HepG2 (cell line): ENCODE measurements around the gene FAM162A. TPM values are rescaled to one million over a fixed set of nuclear protein-coding genes. Genes with fewer than 3 reads are reported as not detected.

Experiments used
- AGO1 ChIP-seq: fragments of 200-400 bp; formaldehyde crosslinking; IDR thresholded peaks from 2 replicates; pipeline ENCODE4 v1.6.1; 2017; ENCODE audit warnings: mild to moderate bottlenecking, low read depth, low read length, moderate library complexity; ENCODE audit not compliant: poor library complexity, severe bottlenecking
- ATF1 ChIP-seq: IDR thresholded peaks from 2 replicates; pipeline ENCODE4 v1.6.1; 2016; ENCODE audit warnings: mild to moderate bottlenecking, control low read depth
- BCL3 ChIP-seq: sonication (generic); formaldehyde crosslinking; IDR thresholded peaks from 2 replicates; pipeline ENCODE4 v1.5.1; 2020; ENCODE audit warnings: mild to moderate bottlenecking, missing genetic modification reagents, moderate library complexity
- ELF3 ChIP-seq: IDR thresholded peaks from 2 replicates; pipeline ENCODE4 v1.6.1; 2016; ENCODE audit warnings: missing genetic modification reagents, missing compliant biosample characterization
- HMG20A ChIP-seq: IDR thresholded peaks from 2 replicates; pipeline ENCODE4 v1.6.1; 2016; ENCODE audit warnings: borderline replicate concordance
- KDM1A ChIP-seq: IDR thresholded peaks from 2 replicates; pipeline ENCODE4 v1.6.1; 2016; ENCODE audit warnings: missing compliant biosample characterization
- RNF219 ChIP-seq: sonication (generic); formaldehyde crosslinking; IDR thresholded peaks from 2 replicates; pipeline ENCODE4 v1.5.0; 2020; ENCODE audit warnings: mild to moderate bottlenecking, missing genetic modification reagents
- SRSF1 ChIP-seq: fragments of 200-400 bp; formaldehyde crosslinking; optimal IDR thresholded peaks from 2 replicates; pipeline ENCODE3; 2017; ENCODE audit warnings: mild to moderate bottlenecking, low read depth, low read length, moderate library complexity
- TARDBP ChIP-seq: sonication (generic); formaldehyde crosslinking; IDR thresholded peaks from 2 replicates; pipeline ENCODE4 v1.8.0; 2022; ENCODE audit warnings: mild to moderate bottlenecking, missing genetic modification reagents
- ZFP36 ChIP-seq: fragments of 150-350 bp; IDR thresholded peaks from 2 replicates; pipeline ENCODE4 v1.6.1; 2018; ENCODE audit warnings: borderline replicate concordance, low read length, low read depth; ENCODE audit not compliant: partially characterized antibody
- ZFP91 ChIP-seq: sonication (generic); formaldehyde crosslinking; IDR thresholded peaks from 2 replicates; pipeline ENCODE4 v1.9.0; 2022; ENCODE audit warnings: missing genetic modification reagents, mild to moderate bottlenecking, borderline replicate concordance
- ZNF17 ChIP-seq: sonication (generic); formaldehyde crosslinking; IDR thresholded peaks from 2 replicates; pipeline ENCODE4 v1.5.0; 2020; ENCODE audit warnings: mild to moderate bottlenecking, missing genetic modification reagents
- ZNF280D ChIP-seq: sonication (generic); formaldehyde crosslinking; IDR thresholded peaks from 2 replicates; pipeline ENCODE4 v1.5.1; 2020; ENCODE audit warnings: mild to moderate bottlenecking, missing genetic modification reagents
- ZNF382 ChIP-seq: sonication (generic); formaldehyde crosslinking; IDR thresholded peaks from 2 replicates; pipeline ENCODE4 v1.5.0; 2020; ENCODE audit warnings: missing genetic modification reagents, mild to moderate bottlenecking, borderline replicate concordance
- ZNF597 ChIP-seq: sonication (generic); formaldehyde crosslinking; IDR thresholded peaks from 2 replicates; pipeline ENCODE4 v1.5.0; 2020; ENCODE audit warnings: missing genetic modification reagents
- ZNF816 ChIP-seq: sonication (generic); formaldehyde crosslinking; IDR thresholded peaks from 2 replicates; pipeline ENCODE4 v1.8.0; 2022; ENCODE audit warnings: missing genetic modification reagents, mild to moderate bottlenecking, borderline replicate concordance
- polyA plus RNA-seq, 8 experiments: library from polyadenylated mRNA; depleted of rRNA in 3 of 8; stranded (reverse) in 7 of 8; unstranded in 1 of 8; fragments of >200 nt; fragmentation: Illumina TruSeq in 4 of 8; extraction: Trizol in 4 of 8; gene quantifications; 2 replicates each; pipeline versions ENCODE4 v1.2.1 to v1.2.3, GENCODE V29; 2011 to 2016; ENCODE audit warnings: low read depth in 4 of 8, missing spikeins in 1 of 8, mixed read lengths in 1 of 8; ENCODE audit not compliant: insufficient read depth in 1 of 8
- total RNA-seq, 5 experiments: library from RNA; depleted of rRNA; stranded (reverse); fragments of >200 nt; fragmentation: Illumina TruSeq; extraction: Trizol; gene quantifications; 2 replicates each; pipeline ENCODE4 v1.2.3, GENCODE V29; 2016; ENCODE audit warnings: low read depth in 1 of 5

Gene FAM162A
- total and polyA plus RNA-seq, 2 of the 13 experiments (the other 11 are each of a cell fraction or from before 2014, with no cell fraction given), result 115 to 155 TPM

- TF ChIP-seq KDM1A (CRISPR knock-in tag) (no peak), ZNF382 (CRISPR knock-in tag) (no peak), ZFP91 (CRISPR knock-in tag) (peak; percentile 35; the same call in 1 of the 2 replicates), TARDBP (CRISPR knock-in tag) (no peak), HMG20A (CRISPR knock-in tag) (no peak), ZNF280D (peak; percentile 60; the same call in 1 of the 2 replicates), ZNF17 (CRISPR knock-in tag) (no peak), ELF3 (peak; percentile 38; the same call in 1 of the 2 replicates), RNF219 (CRISPR knock-in tag) (no peak), ATF1 (peak; percentile 51; the same call in 1 of the 2 replicates), ZFP36 (no peak), BCL3 (CRISPR knock-in tag) (peak; percentile 53), AGO1 (peak; percentile 26), ZNF816 (CRISPR knock-in tag) (0 out of 2 replicates have a peak, but pooled peaks have one; percentile 51), SRSF1 (no peak), ZNF597 (CRISPR knock-in tag) (no peak)
Measured at GRCh38 chr3:122415762-122416654, 32.0 kb downstream of the FAM162A start, which contains the start of gene WDR5B (continued).
